G401 (cell line): ENCODE data around the gene DDX19B. TPM values are rescaled to one million over a fixed set of nuclear protein-coding genes. Genes with fewer than 3 reads are reported as not detected.
"Not testable (repeated sequence)": the region's sequence is repeated elsewhere in the genome, so short reads cannot be mapped to it uniquely, and the experiment has no call there.

ENCODE experiments used
- DNase-seq: peaks from one replicate; pipeline ENCODE4 v3.0.0-alpha.2; 2015; ENCODE audit warnings: low spot score
- in situ Hi-C: cut with HindIII; loops from 2 replicates; pipeline ENCODE4 v1.10.0; 2016; ENCODE audit warnings: low sequenced_read_pairs, mixed read lengths
- total RNA-seq: library from RNA; depleted of rRNA; stranded (reverse); fragments of >200 nt; shearing (Covaris generic); gene quantifications from 2 replicates; pipeline ENCODE4 v1.2.3, GENCODE V29; 2014

Gene DDX19B
- total RNA-seq, 1 experiment from 2014 or later = 65.2 TPM

DNA sequence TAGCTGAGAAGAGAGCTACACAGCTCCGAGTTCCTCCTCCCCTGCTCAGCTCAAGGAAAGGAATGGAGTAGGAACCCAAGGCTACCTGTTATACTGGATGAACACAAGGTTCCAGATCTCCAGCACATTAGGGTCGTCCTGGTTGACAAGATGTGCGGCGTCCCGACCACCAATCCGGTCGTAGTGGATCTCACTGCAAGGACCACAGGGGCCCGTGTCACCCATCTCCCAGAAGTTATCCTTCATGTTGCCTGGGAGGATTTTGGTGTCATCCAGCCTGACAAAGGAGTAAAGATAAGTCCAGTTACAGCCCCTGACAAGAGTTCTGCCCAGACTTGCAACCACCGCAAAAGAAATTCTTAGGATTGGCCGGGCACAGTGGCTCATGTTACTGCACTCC lies 27.3 kb upstream of the DDX19B start:
- no peak for DNase-seq
- in situ Hi-C loops = no loop called here

DNA sequence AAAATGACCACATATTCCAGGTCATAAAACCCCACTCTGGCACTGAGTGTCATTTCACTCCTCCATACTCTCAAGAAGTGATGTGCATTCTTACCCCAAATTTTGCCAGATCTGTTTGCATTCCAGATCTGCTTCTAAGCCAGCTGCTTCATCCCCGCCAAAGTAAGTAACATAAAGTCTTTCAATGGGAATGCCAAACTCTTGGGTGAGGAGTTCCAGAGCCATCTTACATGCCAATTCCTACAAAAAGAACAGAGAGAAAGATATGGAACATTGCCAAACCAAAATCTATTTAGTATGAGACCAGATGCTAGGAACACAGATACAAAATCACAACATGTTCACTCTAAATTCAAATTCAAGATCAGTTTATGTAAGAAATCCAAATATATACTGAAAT lies 22.6 kb upstream of the DDX19B start:
- in situ Hi-C loops = no loop called here
- DNase-seq = no peak

DNA sequence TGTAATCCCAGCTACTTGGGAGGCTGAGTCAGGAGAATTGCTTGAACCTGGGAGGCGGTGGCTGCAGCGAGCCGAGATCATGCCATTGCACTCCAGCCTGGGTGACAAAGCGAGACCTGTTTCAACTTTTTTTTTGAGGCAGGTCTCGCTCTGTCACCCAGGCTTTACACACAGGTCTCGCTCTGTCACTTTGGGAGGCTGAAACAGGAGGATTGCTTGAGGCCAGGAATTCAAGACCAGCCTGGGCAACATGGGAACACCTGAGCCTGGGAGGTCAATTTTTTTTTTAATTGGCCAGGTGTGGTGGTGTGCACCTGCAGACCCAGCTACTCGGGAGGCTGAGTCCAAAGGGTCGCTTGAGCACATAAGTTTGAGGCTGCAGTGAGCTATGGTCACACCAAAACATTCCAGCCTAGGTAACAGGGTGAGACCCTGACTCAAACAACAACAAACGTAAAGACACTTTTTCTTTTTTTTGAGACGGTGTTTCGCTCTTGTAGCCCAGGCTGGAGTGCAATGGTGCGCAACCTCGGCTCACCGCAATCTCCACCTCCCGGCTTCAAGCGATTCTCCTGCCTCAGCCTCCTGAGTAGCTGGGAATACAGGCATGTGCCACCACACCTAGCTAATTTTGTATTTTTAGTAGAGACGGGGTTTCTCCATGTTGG lies 11.5 kb upstream of the DDX19B start:
- in situ Hi-C loops, DNase-seq: not testable (repeated sequence)

DNA sequence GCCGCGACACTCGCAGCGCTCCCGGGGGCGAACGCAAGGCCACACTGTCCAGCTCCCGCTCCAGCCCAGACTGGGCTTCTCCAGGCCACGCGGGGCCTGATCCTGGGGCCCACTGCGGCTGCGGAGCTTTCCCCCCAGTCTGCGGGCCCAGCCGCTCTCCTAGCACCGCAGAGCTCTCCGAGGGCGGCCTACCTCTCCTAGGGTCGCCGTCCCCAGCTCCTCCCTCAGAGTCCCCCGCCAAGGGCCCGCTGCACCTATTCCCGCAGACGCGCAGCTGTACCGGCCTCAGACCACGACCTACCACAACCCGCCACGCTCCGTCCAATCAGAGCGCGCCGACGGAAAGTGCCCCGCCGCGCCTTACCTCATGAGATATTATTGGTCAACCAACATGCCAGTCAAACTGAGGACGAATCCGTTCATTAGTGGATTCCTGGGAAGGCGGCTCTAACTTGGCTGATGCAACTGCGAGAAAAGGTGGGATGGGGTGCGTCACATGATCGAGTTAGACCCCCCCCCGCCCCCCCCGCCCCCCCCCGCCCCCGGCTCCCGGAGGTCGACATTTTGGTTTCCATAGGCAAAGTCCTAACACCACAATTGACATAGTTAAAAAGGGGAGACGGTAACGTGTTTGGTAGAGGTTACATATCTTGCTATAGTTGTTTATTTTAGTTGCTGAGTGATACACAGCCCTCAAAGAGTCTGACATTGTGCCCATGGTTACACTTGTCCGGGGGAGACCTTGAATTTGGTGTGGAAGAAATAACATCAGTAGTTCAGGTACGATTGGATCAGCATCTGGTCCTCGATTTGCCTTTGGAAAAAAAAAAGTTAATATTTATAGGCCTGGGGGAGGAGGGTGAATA lies 9.5 kb upstream of the DDX19B start, which contains the start of gene AARS1:
AARS1 (minus strand) TSS at position 278 of the 866 bp plus-strand sequence. CDS start 6,743 bp downstream, outside the sequence.
- in situ Hi-C loops = no loop called here
- peak; percentile 99 for DNase-seq

DNA sequence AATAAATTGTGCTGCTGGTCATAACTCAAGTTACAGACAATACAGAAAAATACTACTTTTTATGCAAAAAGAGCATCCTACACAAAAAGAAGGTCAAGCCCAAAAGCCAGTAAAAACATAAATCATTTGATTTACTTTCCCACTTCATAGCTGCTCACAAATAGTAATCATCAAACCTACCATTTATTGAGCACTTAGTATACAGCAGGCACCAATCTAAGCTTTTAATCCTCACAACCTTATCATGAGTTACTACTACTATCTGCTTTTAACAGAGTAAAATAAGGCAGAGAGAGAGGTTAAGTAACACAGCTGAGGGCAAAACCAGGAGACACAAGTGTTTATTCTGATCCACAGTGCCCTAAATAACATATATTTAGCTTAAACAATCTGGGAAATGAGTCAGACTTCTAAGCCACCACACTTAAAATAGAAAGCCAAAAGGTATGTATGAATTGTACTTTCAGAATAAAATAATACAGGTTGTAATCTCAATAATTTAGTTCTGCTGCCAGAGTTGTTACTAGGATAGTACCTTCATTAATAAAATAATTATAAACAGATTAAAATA lies 8.0 kb upstream of the DDX19B start:
- no peak for DNase-seq
- in situ Hi-C loops = no loop called here

DNA sequence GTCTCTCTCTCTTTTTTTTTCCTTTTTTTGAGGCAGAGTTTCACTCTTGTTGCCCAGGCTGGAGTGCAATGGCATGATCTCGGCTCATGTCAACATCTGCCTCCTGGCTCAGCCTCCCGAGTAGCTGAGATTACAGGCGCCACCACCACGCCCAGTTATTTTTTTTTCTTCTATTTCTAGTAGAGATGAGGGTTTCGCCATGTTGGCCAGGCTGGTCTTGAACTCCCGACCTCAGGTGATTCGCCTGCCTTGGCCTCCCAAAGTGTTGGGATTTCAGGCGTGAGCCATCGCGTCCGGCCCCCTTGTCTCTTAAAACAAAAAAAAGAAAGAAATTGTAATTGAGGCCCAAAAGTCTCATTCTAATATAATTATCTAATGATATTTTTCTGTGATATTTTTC lies 6.8 kb upstream of the DDX19B start:
- in situ Hi-C loops, DNase-seq: not testable (repeated sequence)

DNA sequence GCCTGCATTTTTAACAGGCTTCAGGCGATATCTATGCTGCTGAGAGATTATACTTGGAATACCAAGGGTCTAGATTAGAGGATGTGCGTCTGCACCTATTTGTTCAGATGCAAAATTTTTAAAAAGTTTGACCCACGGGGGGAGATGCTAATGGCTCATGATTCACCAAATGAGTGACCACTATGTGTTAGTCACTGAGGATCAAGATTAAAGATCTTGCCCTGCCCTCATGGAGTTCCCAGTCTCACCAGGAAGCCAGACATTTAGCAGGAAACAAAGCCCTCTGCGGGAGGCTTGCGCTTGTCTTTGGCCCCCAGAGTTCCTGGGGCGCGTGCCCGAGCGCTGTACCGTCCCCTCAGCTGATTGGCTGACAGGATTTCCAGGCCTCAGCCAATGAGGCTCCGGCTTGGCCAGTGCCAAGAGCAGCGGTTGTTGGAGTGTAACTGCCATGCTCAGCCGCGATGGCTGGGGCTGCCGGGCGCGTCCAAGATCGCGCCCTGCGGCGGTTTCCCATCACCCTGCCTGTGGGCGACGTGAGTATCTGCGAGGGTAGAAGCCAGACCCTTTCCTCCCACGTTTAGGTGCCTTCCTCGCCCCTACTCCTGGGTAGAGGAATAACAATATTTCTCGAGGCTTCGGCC lies 4.5 kb upstream of the DDX19B start:
- in situ Hi-C loops = no loop called here
- no peak for DNase-seq

DNA sequence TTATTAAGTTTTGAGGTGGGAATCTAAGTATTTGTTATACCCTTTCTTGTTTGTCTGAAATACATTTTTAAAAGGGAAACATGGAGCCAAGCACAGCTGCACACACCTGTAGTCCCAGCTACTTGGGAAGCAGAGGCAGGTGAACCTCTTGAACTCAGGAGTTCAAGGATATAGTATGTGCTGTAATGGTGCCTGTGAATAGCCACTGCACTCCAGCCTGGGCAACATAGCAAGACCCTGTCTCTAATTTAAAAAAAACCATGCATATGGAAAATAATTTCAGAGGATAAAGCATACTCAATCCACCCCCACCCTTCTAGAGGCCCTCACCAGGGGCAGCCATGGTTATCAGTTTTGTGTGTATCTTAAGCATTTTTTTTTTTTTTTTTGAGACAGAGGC lies 3.4 kb upstream of the DDX19B start:
- no peak for DNase-seq
- in situ Hi-C loops = no loop called here

DNA sequence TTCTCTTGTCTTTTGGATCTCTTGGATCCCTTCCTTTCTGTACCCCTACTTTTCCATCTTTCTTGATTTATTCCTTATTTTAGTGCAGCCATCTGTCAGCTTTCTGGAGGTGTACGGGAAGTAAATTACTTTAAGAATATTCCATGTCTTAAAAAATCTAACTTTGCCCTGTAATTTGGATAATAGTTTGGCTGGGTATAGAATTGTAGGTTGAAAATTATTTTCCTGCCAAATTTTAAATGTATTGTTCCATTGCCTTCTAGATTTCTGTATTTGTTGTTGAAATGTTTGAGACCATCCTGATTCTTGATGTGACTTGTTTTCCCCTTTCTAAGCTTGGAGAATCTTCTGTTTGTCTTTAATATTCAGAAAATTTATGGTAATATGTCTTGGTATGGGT lies 2.1 kb downstream of the DDX19B start:
- DNase-seq = no peak
- in situ Hi-C loops = no loop called here

DNA sequence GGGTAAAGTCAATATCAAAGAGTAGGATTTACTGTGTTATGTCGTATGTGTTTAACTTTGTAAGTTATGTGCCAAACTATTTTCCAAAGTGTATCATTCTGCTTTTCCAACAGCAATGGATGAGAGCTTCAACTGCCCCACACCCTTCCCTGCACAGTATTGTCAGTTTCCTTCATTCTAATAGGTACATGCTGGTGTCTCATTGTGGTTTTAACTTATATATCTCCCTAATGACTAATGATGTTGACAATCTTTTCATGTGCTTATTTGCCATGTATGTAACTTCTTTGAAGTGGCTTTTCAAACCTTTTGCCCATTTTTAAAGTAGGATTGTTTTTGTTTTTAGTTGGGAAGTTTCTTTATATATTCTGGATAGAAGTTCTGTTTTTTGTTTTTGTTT lies 3.8 kb downstream of the DDX19B start:
- in situ Hi-C loops = no loop called here
- no peak for DNase-seq

DNA sequence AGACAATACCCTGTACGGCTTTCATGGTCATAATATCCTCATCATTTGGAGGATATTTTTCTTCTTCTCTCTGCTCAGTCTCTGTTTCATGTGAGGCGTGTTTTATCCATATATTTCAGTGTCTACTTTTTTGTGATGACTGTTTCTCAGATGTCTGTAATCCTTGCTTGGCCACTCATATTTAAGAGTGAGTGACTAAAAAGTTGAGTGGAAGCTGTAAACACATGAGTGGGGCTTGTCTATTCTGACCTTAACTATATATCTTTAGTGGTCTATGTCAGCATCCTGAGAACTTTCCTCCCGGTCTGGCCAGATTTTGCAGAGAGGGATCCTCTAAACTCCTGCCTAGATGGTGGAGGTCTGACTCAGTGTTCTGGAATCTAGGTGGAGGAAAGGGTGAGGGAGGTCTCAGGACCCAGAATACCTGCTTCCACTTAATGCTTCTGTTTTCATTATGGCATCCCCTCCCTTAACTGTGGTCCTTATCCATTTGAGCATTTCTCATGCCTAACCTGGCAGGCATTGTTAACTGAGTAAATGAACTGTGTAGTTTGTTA lies 6.0 kb downstream of the DDX19B start:
- no peak for DNase-seq
- in situ Hi-C loops = no loop called here

DNA sequence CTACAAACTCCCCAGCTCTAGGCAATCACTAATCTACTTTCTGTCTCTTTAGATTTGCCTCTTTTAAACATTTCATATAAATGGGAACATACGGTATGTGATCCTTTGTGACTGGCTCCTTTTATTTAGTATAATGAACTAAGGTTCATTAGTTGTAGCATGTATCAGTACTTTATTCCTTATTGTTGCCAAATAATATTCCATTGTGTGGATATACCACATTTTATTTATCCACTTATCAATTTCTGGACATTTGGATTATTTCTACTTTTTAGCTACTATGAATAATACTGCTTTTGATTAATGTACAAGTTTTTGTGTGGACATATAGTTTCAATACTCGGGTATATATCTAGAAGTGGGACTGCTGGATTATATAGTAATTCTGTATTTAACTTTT lies 7.9 kb downstream of the DDX19B start:
- no peak for DNase-seq
- in situ Hi-C loops = no loop called here

DNA sequence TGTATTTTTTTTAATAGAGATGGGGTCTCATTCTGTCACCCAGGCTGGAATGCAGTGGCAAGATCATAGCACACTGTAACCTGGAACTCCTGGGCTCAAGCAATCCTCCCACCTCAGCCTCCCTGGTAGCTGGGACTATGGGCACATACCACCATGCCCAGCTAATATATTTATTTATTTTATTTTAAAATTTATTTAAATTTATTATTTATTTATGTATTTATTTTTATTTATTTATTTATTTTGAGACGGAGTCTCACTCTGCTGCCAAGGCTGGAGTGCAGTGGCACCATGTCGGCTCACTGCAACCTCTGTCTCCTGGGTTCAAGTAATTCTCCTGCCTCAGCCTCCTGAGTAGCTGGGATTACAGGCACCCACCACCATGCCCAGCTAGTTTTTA lies 8.7 kb downstream of the DDX19B start:
- in situ Hi-C loops, DNase-seq: not testable (repeated sequence)

DNA sequence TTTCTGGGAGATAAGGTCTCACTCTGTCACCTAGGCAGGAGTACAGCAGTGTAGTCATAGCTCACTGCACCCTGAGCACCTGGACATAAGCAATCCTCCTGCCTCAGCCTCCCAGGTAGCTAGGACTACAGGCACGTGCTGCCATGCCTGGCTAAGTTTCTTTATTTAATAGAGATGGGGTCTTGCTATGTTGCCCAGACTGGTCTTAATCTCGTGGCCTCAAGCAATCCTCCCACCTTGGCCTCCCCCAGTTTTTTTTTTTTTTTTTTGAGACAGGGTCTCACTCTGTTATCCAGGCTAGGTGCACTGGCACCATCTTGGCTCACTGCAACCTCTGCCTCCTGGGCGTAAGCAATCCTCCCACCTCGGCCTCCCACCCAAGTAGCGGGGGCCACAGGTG lies 21.1 kb downstream of the DDX19B start:
- in situ Hi-C loops = no loop called here

DNA sequence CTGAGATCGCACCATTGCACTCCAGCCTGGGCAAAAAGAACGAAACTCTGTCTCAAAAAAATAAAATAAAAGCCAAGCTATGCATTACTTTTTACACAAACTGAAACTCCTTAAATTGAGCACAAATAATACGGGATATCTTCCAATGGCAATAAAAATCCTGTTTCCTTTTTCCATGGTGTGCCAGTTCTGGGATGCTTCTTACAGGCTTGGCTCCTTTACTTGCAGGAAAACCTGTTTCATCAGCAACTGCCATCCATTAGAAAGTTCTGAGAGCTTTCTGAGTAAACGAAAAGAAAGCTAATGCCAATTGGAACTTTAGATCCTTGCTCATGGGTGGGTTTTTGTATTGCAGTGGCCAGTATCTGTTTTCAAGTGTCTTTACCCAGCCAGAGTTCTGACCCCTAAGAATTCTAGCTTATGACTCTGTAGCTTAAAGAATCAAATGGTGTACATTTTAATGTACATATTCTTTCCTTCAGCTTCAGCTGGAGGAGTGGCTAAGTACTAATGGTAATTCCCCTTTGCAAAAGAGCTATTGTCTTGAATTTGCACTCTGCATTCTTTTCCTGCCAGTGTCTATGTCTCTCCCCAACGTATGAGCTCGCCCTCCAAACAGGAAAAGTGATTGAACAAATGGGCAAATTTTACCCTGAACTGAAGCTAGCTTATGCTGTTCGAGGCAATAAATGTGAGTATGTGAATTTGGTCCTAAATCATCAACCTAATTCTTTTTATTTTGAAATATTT lies 26.2 kb downstream of the DDX19B start:
- in situ Hi-C loops = no loop called here
- DNase-seq = no peak

More for the DNA sequence above, 21.1 kb downstream of the DDX19B start:
- DNase-seq = no peak

DNA sequence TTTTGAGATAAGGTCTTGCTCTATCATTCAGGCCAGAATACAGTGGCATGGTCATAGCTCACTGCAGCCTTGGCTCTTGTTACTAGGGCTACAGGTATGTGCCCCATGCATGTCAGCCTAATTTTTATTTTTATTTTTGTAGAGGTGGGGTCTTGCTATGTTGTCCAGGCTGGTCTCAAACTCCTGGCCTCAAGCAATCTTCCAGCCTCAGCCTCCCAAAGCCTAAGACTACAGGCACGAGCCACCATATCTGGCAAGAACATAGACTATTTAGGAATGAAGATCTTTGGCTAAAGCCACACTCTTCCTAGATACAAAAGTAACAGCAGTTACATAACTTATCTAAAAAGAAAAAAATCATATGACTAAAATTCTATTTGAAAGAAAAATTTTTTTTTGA lies 32.1 kb downstream of the DDX19B start:
- in situ Hi-C loops = no loop called here
- no peak for DNase-seq

DNA sequence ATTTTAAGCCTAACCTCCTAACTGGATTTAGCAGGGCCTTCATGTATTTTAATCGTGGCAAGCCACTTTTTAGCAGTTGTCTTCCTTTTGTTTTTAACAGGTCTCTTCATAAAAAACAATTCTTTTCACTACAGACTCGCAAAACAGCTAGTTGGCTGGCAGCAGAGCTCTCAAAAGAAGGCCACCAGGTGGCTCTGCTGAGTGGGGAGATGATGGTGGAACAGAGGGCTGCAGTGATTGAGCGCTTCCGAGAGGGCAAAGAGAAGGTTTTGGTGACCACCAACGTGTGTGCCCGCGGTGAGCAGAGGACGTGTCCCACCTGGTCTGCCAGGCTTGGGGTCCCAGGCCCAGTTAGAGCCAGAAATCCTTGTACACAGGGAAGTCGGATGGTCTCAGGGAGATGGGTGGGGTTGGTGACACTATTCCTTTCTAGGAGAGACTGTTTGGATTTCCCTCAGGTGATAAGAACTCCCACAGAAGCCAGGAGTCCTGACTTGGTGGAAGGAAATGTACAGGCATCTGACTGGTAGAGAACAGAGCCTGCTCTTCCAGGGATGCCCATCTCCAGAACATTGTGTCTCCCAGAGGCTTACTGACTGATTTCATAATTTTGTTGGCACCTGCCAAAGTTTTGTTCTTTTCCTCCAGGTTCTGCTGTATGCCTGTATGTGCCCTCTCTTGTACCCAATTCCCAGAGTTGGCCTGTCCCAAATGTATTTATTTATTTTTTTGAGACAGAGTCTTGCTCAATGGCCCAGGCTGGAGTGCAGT lies 32.8 kb downstream of the DDX19B start:
- in situ Hi-C loops = no loop called here

DNA sequence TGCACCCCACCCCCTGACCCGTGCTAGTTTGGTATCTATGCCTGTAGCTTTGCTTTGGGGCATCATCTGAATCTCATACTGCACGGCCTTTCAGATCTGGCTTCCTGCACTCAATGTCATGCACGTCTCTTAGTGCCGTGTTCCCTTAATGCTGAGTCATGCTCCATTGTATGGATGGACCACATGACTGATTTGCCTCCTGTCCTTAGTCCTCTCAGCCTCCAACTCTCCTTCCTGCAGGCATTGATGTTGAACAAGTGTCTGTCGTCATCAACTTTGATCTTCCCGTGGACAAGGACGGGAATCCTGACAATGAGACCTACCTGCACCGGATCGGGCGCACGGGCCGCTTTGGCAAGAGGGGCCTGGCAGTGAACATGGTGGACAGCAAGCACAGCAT lies 33.7 kb downstream of the DDX19B start:
- DNase-seq, in situ Hi-C loops: not testable (repeated sequence)

More for the DNA sequence above, 32.8 kb downstream of the DDX19B start:
- peak; percentile 48 for DNase-seq
